ENCODE results near the gene CTRL. TPM values are rescaled to one million over a fixed set of nuclear protein-coding genes. Genes with fewer than 3 reads are reported as not detected.
"Not testable (repeated sequence)": the region's sequence is repeated elsewhere in the genome, so short reads cannot be mapped to it uniquely, and the experiment has no call there.

CTRL gene
- 1 to 10 TPM; 1.1 to 1.2 TPM for total RNA-seq
- long read RNA-seq, donor 1, partial matches to known transcripts = 0 of 2 reads
- long read RNA-seq, donor 1, other reads (novel, unspliced or antisense) = 2 of 2 reads
- long read RNA-seq, donor 2 = 0 reads

DNA sequence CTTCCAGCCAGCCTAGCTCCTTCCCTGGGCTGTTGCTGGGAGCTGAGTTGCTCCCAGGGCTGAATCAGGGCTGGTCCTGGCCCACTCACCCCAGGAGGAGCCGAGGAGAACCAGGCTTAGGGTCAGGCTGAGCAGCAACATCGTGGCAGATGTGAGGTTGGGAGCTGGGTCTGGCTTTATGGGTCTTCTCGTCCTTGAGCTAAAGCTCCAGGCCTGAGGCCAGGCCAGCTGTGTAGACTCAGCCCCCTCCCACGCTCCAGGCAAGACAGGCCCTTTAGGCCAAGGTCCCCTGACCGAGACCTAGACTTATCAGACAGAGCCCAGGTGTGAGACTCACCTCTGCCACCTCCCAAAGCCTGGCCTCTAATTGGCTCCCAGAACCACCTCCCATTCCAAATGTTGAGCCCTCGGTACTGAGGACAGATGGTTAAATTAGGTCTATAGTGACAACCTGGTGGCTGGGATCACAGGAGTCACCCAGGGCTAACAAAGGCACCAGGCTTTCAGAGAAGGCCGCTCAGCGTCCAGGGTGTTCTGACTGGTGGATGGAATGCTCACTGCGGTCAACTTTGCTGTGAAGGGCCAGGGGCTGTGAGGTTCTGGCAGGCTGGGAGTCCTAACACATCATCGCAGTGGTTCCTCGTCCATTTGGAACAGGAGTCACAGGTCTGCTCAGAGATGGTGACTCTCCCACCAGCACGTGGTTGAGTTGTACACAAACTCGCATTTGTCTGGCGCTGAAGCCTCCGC is at the start of gene CTRL:
TSS of gene CTRL (minus strand) at position 151 of the 750 bp plus-strand sequence. CDS start at position 141, 10 bp downstream.
- DNase-seq (ENCODE audit: low spot score) = no peak
- intact Hi-C loops (cut with DNase I) = no loop called here

DNA sequence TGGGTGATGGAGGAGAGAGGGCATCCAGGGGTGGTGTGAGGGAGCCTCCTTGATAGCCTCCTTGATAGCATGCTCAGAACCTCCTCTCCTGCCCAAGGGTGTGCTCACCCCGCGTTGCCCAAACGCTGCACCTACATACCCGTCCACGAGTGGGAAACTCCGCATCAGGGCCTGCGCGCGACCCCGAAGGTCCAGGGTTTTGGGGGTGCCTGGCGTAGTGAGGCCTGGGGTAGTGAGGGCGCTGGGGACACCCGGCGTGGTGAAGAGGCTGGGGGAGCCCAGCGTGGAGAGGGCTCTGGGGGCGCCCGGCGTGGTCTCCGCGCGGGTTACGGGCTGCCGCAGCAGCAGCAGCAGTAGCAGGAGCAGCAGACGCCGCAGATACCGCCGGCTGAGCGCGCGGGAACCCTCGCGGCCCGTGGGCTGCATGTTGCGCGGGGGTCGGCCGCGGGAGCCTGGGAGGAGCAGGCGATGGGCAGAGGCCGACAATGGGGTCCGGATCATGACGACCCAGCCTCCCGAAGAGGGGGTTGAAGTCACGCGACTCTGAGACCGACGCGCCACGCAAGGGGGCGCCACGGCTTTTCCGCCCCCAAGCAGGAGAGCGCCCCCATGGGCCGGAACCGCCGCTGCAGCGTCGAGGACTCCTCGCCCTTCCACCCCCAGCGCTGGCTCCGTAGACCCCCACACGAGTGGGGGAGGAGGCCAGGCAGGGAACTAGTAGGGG is 48.5 kb upstream of the CTRL start, which contains the start of gene DPEP3:
TSS of gene DPEP3 (minus strand) at position 545 of the 724 bp plus-strand sequence. CDS start at position 426, 119 bp downstream.
- DNase-seq (ENCODE audit: low spot score) = no peak
- intact Hi-C loops (cut with DNase I) = no loop called here

DNA sequence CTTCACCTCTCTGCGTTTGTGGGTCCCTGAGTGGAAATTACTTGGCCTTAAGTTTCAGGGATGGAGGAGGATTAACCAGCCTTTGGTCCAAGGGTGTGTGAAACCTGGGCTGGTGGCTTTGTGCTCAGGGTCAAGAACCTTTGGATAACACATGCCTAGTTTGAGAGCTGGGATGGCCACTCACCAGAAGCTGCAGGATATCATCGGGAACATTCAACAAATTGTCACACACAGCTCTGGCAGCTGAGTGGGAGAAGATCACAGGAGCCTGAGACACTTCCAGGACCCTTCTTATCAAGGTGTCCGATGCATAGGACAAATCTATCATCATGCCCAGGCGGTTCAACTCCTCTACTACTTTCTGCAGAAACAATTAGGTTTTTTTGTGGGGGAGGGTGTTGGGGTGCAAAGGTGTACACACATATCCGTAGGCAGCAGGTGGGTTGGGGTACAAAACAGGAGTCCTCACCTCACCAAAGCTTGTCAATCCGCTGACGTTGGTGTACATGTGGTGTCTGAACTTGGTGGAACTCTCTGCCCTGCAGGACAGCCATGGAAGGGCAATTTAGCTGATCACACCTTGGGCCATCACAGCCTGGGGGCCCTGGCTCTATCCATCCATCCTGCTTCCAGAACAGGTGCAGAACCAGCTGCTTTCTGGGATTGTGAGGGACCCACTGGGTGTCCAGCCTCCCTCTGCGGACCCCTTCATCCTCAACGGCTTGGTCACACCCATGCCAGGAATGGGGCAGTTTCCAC is 46.0 kb upstream of the CTRL start:
- intact Hi-C loops (cut with DNase I) = no loop called here
- DNase-seq (ENCODE audit: low spot score) = no peak

DNA sequence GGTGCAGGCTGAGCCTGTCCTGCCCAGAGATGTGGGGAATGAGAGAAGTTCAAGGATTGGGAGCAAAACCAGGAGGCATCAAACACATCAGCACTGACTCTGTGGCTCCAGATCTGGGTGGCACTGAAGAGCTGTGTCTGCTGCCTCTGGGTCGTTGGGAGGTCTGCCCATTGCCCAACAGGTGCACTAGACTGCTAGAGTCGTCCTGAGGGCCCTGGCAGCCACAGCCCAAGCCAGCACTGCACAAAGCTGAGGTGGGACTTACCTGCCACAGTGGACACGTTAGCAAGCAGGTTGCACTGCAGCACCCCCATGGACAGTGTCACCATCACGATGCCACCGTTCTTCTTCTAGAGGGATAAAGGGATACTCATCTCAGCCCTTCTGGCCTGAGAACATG is 45.3 kb upstream of the CTRL start:
- DNase-seq (ENCODE audit: low spot score) = no peak
- intact Hi-C loops (cut with DNase I) = no loop called here

DNA sequence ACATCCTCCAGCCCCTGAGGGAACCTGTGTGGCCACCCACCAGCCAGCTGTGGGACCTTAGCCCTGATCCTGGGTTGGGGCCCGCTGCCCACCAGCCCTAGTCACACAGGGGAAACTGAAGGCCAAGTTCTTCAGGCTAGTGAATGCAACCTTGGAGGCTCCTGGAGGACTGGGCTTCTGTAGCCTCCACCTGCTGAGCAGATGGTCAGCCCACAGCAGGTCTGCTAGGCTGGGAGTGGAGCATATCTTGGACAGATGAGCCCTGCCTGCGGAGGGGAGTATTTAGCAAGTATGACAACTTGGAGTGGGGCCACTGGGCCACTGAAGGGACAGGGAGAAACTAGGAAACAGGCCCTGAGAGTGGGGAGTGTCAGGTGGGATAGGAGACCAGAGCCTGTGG is 44.5 kb upstream of the CTRL start:
- intact Hi-C loops (cut with DNase I) = no loop called here
- DNase-seq (ENCODE audit: low spot score) = no peak

DNA sequence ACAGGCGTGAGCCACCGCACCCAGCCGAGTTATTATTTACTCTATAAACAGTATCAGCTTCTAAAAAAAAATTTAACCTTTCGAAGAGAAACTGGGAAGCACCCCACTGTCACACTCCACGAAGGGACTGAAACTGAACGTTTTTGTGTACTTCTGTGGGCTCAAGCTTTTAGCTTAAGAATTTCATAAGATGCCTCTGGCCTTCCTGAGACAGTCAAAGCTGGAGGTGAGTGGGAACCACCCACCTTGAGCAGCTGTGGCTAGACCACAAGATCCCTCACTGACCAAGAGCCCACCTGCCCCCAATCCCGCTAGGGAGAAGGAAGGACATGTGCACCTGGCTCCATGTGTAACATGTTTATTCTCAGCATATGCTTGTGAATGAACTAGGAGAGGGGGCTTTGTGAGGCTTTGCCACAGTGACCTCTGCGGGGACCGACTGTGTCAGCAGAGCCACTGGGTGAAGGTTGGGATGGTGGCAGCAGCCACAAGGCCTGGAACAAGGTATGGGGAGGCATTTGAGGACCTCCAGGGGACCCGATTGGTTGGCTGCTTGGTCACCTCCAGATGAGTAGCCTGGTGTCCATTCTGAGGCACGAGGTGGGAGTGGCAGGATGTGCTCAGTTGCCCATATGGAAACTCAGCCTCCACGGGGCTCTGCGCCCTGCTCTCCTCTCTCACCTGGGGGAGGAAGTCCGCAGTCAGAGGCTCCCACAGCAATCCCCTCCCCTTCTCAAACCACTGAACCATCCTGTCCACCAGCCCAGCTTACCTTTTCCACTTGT is 43.9 kb upstream of the CTRL start:
- no peak for DNase-seq (ENCODE audit: low spot score)
- intact Hi-C loops (cut with DNase I) = no loop called here

DNA sequence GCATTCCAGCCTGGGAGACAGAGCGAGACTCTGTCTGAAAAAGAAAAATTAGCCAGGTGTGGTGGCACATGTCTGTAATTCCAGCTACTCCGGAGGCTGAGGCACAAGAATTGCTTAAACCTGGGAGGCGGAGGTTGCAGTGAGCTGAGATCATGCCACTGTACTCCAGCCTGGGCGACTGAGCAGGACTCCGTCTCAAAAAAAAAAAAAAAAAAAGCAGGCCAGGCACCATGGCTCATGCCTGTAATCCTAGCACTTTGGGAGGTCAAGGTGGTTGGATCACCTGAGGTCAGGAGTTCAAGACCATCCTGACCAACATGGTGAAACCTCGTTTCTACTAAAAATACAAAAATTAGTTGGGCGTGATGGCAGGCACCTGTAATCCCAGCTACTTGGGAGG is 40.6 kb upstream of the CTRL start:
- DNase-seq (ENCODE audit: low spot score); intact Hi-C loops (cut with DNase I): not testable (repeated sequence)

DNA sequence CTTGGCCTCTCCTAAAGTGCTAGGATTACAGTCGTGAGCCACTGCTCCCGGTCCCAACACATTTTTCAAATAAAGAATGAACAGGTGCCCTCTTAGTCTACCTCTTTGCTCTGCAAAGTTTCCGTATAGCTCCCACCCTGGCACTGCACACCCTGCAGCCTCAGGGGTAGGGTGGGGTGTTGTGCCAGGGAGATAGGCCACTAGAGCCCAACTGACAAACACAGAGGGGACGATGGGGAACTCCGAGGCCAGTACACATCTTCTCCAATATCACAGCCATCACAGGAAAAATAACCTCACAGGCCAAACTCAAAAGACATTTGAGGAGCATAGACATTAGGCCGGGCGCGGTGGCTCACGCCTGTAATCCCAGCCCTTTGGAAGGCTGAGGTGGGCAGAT is 39.4 kb upstream of the CTRL start:
- no peak for DNase-seq (ENCODE audit: low spot score)
- intact Hi-C loops (cut with DNase I) = no loop called here

DNA sequence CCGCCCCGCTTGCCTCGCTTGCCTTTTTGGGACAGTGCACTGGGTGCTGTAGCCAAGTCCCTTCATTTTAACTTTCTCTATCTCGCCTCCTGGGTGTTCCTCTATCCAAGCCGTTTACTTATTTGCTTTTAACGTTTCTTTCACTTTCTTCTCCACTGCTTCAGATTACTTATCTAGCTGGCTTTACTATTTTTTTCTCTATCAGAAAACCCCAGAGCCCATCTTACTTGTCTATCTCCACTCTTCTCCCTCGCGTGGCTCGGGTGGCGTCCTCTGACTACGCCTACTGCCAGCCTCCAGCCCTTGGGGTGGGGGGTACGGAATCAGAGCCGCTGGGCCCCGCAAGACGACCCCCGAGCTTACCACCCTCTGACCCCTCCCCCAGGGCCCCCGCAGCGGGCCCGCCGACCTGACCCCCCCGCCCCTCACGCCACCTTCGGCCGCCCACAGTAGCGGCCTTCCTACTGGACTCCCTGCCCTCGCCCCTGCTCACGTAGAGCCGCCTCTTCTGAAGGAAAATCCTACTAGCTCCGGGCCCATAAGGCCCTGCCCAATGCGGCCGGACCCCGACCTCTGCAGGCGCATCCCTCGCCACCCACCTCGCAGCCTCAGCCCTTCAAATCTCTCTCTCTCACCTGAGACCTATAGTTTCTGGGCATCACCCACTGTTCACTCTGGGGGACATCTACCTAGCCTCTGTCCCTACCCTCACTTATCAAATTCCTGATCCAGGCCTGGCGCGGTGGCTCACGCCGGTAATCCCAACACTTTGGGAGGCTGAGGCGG is 37.8 kb upstream of the CTRL start:
- no peak for DNase-seq (ENCODE audit: low spot score)
- intact Hi-C loops (cut with DNase I) = no loop called here

DNA sequence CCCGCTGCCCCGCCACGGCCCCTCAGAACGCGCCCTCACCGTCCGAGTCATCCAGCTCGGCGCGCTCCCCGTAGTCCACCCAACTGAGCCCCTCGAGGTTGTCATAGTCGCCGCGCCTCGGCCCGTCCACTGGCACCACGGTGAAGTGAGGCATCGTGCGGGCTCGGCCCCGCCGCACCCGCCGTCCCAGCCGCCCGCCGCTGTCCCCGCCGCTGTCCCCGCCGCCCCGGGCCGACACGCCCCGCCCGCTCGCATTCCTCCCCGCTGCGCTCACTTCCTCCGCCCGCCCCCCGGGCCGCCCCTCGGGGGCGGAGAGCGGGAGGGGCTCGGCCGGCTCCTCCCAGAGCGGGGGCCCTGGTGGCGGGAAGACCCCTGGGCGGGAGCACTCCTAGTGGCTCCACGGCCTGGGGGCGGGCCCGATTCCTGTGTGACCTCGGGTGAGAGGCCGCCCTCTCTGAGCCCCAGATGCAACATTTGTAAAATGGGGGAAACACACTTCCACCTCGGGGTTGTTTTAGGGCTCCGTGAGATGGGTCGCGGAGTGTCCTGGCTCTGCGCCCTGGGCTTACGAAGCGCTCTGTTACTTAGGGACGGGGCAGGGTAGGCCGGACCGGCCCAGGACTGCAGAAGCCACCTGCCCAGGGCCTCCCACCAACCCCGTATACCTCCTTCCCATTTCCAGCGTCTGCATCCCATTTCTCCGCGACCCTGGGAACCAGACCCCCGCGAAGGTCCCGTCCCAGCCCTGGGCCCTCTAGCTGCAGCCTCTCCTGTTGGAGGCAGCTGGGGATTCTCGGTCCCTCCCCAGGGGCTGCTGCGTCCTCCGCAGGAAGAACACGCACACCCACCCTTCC is 37.0 kb upstream of the CTRL start, which contains the start of gene SLC12A4:
TSS of gene SLC12A4 (minus strand) at position 238 of the 854 bp plus-strand sequence. CDS start at position 154, 84 bp downstream.
- peak; percentile 96 for DNase-seq (ENCODE audit: low spot score)
- intact Hi-C loops (cut with DNase I) = no loop called here

DNA sequence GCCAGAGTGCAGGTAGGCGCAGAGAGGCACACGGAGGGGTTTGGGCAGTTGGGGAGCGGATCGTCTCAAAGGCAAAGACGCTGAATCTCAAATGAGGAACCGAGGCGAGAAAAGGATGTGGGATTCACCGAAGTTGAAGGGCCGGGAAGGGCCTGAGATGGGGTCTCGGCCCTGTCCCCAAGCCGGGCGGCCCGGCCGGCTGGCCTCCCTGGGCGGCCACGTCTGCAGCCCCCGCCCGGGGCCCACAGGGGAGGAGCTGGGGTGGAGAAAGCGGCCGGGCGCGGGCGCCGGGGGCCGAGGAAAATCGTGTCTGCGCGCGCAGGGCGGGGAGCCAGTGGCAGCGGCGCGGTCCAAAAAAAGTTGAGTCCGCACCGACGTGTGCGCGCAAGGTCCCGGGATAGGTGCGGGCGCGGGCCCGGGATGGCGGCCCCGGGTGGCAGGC is 36.3 kb upstream of the CTRL start:
- intact Hi-C loops (cut with DNase I) = no loop called here
- DNase-seq (ENCODE audit: low spot score) = no peak

DNA sequence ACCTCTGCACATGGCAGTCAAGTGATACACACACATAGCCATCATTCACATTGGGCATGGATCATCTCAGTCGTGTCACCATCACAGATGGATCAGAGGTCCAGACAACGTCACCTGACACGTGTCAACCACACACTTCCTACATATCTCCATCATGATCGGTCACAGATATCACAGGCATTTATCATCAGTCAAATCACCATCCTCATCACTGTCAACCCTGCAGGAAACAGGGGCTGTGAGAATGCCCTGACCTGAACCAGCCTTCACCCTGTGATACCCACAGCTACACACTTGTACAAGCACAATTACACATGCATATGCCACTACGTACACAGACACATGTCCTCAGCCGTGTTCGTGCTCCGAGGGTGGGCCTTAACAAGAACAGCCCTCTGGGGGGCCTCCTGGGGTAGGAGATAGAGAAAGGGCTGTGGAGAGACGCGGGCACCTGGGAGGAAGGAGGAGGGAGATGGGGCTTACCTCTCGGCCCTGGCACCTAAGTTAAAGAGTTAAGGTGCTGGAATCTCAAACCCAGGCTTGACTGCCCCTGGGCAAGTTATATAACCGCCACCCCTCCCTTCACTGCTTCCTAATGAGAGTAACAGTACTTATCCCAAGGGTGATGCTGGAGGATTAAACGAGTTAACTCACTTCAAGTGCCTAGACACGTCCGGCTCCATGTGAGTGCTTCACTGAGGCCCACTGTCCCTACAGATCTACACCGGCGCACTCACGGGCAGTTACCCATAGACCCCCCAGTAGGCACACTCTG is 35.7 kb upstream of the CTRL start:
- DNase-seq (ENCODE audit: low spot score) = no peak
- intact Hi-C loops (cut with DNase I) = no loop called here

DNA sequence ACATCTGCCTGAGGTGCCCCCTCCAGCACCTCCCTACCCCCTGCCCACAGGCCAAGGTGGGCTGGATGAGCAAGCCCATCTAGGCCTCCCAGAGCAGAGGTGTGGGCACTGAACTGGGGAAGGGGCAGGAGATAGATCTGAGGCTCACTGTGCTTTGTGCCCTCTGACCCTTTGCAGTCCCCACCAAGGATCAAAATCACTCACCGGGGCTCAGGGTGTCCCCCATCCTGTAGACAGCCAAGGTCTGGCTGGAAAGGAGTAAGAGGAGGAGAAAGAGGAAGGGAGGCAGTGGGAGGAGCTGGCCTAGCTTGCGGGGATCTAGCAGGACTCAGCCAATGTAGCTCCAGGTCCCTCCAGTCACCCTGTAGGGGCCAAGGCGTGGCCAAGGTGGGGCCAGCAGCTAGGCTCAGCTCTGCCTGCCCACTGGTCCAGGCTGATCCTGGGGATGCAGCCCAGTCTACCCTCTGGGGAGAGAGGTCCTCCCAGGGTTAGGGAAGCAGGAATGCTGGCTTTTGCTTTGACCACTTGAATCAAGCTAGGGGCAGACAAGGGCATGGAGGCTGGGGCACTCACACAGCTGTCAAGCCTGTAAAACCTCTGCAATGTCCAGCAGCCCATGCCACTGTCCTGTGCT is 35.0 kb upstream of the CTRL start:
- intact Hi-C loops (cut with DNase I) = no loop called here
- no peak for DNase-seq (ENCODE audit: low spot score)

DNA sequence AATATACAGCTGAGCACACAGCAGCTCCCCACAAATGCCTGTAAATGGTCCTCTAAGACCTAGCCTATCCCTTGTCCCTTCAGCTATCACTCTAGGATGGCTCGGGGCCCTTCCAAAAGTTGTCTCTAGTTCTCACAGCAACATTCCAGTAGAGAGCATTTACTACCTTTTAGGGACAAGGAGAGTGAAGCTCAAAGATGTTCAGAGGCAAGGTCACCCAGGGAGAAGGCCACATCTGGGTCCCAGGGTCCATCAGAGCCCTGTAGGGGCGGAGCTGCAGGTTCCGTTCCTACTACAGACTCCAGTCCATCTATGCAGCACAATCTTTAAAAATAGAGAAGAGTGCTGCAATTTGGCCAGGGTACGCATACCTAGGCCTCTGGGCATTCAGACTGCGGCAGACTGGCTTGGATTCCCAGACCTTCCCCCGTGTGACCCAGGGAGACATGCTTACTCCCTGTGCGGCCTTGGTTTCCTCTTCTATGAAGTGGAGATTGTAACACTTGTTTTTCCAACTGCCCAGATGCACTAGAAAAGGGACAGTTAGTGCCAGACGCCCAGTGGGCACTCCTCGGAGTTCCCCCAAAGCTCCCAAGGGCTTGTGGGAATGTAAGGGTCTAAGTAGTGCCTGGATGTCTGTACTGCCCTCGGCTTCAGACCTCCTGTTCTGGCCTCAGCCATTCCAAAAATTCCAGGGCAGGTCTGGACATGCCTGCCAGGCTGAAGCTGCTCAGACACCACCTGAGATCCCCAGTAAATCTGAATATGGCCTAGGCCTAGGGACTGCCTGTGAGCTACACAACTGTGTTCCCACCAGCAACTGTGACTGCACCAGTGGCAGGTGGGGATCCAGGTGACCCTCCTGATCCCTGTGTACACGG is 34.2 kb upstream of the CTRL start:
- intact Hi-C loops (cut with DNase I) = no loop called here
- DNase-seq (ENCODE audit: low spot score) = no peak

DNA sequence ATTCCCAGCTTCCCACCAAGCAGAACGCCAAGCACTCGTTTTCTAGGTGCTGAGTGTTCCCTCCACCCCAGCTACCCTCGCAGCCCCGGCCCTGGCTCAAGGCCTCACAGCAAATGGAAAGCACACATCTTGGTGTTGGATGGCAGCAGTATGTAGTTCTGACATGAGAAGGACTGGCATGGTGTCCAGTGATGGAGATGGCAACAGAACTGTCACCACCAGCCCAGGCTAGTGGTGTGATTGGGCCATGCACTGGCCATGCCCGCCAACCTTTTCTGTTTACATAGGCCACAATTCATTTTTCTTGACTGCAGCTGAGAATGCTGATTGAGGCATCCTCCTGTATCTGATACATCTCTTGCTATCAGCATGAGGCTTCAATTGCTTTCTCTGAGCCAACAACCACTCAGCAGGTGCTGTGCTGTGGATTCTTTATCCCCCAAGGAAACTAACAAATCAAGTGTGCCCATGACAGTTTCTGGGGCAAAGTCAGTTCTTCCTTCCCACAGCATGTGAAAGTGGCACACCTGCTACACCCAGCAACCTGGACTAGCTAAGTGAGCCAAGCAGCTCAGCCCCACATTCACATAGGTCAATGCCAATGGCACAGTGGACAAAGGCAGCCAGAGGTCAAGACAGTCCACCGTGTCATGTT is 32.9 kb upstream of the CTRL start:
- intact Hi-C loops (cut with DNase I) = no loop called here
- no peak for DNase-seq (ENCODE audit: low spot score)
